Cerebellar nuclear complex (tissue), 1 donor: ENCODE results near the gene ITGAL.

Experiments used
- DNase-seq, 2 experiments: peaks; one replicate each; lab custom pipeline; 2025; lab: John Stamatoyannopoulos, UW

The ITGAL gene

GRCh38 chr16:30541502-30542329 is 69.2 kb downstream of the ITGAL start:
- DNase-seq, result no peak

DNA sequence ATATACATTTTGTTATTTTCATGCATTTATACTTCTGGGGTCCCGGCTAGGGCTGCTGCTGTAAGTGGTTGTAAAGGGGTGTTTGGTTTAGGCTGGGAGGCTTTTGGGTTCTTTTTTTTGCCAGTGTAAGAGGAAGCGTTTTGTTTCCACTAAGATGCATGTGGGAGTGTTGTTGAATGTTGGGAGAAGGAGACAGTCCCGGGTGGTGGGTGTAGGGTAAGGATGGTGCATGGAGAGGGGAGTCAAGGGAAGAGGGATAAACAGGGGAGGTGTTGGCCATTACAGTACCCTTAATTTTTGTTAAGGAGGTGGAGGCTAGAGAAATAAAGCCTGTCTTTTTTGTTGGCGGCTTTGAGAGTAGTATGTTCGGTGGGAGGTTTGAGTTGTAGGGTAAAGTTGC is 70.5 kb downstream of the ITGAL start:
- no peak for DNase-seq

DNA sequence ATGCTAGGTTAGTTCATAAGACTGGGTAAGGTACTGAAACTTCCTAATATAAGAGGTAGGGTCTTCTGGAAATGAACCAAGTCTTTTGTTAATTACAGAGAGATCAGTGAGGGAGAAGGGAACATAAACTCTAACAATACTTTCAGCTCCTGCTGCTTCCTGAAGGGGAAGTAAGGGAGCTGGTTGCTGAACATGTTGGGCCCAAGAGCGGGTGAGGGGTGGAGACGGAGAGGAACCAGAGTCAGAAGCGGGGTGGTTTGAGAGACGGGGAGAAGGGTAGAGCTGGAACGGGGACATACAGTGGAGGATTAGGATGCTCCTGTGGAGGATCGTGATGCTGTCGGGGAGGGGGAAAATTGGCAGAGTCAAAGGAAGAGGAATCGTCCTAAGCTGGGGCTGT is 73.6 kb downstream of the ITGAL start:
- no peak for DNase-seq

- no peak for DNase-seq
Observed at GRCh38 chr16:30548416-30549253, 76.1 kb downstream of the ITGAL start.

DNA sequence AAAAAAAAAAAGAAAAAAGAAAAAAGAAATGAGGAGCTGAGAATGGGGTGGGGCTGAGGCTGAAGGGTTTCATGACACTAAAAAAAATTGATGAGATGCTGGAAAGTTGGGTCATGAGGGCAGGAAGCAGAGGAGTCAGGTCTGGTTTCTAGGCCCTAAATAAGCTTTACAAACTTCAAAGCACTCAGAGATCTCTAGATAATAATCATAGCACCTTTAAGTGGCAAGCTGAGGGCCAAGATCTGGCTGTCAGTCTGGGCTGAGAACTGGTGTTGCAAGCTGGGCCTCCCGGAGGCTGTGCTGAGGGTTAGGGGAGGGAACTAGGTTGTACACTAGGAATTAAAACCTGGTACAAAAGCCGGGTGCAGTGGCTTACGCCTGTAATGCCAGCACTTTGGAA is 79.2 kb downstream of the ITGAL start:
- DNase-seq, result no peak

- DNase-seq, result no peak
Observed at GRCh38 chr16:30552956-30553355, 80.4 kb downstream of the ITGAL start.

- no peak for DNase-seq
Observed at GRCh38 chr16:30553393-30553899, 80.9 kb downstream of the ITGAL start.

GRCh38 chr16:30554557-30555314 is 82.2 kb downstream of the ITGAL start:
- no peak for DNase-seq

- no peak for DNase-seq
Observed at GRCh38 chr16:30555315-30556124, 83.0 kb downstream of the ITGAL start.

DNA sequence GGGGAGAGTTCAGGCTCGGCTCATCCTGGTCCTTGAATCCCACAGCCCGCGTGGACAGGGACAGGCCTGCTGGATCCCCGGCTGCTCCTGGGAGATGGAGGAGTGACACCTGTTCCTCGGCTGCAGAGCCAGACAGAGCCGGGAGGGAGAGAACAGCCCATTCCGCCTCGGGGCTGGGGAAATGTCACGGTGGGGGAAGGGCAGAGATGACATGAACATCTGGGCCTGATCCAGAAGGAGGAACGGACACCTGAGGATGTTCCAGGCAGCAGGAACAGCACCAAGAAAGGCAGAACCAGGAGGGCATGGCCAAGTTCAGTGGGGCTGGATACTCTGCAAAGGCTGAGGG is 83.6 kb downstream of the ITGAL start:
- no peak for DNase-seq

DNA sequence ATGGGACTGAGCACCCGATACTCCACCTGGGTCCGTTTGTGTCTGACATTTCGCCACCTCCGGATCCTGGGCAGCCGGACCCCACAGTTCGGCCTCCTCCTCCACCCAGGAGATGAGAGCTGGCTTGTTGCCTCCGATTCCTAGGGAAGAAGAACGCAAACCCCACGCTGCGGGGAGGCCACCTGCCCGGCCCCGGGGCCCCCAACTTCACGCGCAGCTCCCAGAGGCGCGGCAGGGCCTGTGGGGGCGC is 85.1 kb downstream of the ITGAL start:
- no peak for DNase-seq

- peak; percentile 67 to 94 for DNase-seq
Observed at GRCh38 chr16:30557957-30558788, 85.6 kb downstream of the ITGAL start, which contains the start of gene ZNF764. Gene ZNF764, minus strand, starts transcription at chr16:30558374. Its CDS starts 192 bp downstream, at chr16:30558182.

DNA sequence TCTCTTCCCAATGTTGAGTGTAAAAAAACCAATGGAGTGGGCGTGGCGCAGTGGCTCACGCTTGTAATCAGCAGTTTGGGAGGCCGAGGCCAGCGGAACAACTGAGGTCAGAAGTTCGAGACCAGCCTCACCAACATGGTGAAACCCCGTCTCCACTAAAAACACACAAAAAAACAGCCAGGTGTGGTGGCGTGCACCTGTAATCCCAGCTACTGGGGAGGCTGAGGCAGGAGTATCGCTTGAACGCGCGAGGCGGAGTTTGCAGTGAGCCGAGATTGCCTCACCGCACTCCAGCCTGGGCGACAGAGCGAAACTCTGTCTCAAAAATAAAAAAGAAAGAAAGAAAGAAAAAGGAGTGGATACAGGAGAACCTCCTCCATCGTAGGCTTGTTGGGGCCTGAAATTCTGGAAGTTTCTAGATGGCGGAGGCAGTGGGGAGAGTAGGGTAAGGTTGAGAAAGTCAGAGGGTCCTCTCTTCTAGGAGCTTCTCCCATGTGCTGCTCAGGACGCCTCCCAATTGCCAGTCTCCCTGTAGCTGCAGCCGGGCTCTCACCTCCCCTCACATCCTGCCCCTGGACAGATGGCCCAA is 86.3 kb downstream of the ITGAL start:
- no peak for DNase-seq

GRCh38 chr16:30559690-30560089 is 87.1 kb downstream of the ITGAL start:
- no peak for DNase-seq

- no peak for DNase-seq
Observed at GRCh38 chr16:30561089-30561816, 88.7 kb downstream of the ITGAL start.

DNA sequence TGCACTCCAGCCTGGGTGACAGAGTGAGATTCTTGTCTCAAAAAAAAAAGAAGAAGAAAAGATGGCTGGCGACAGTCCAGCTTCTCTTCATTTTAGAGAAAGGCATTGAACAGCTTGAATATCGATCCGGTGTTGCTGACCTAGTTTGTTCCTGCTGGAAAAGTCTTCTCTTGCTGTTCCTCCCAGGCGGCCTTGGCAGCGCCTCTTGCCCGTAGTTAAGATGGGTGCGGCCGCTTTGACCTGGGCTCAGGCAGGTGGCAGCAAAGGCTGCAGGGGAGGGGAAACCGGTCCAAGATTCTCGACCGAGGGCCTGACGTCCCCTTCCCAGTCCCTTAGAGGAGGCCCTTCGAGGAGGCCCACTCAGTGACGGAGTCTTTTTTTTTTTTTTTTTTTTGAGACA is 89.5 kb downstream of the ITGAL start:
- DNase-seq, result no peak

DNA sequence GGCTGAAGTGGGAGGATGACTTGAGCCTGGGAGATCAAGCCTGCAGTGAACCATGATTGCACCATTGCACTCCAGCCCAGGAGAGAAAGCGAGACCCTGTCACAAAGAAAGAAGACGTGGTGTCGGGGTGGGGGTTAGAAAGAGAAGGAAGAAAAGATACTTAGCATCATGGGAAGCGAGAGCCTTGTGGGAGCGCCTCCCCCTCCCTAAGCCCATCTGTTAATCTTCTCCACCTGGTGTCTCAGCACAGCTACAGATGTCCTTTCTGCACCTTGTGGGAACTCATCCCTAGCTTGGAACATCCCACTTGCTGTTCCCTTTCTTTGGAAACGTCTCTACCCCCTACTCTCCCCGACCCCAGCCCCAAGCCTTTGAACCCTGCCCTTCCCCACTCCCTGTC is 93.0 kb downstream of the ITGAL start:
- DNase-seq, result no peak

GRCh38 chr16:30565984-30566383 is 93.4 kb downstream of the ITGAL start:
- no peak for DNase-seq

- no peak for DNase-seq
Observed at GRCh38 chr16:30566531-30566930, 94.0 kb downstream of the ITGAL start.
